DND-41 (cell line): Measurements from ENCODE around the gene DMRT1.

ENCODE experiments used
- CTCF ChIP-seq: IDR thresholded peaks from 2 replicates; pipeline ENCODE4 v1.5.1; 2012; ENCODE audit warnings: borderline replicate concordance, low read length, moderate library complexity, mild to moderate bottlenecking; ENCODE audit not compliant: poor library complexity, severe bottlenecking; ENCODE audit errors: extremely low read depth
- EZH2 ChIP-seq: IDR thresholded peaks from 3 replicates; pipeline ENCODE4 v1.6.1; 2012; ENCODE audit warnings: borderline replicate concordance, low read depth, mild to moderate bottlenecking, moderate library complexity, low read length, inconsistent platforms; ENCODE audit not compliant: severe bottlenecking

DNA sequence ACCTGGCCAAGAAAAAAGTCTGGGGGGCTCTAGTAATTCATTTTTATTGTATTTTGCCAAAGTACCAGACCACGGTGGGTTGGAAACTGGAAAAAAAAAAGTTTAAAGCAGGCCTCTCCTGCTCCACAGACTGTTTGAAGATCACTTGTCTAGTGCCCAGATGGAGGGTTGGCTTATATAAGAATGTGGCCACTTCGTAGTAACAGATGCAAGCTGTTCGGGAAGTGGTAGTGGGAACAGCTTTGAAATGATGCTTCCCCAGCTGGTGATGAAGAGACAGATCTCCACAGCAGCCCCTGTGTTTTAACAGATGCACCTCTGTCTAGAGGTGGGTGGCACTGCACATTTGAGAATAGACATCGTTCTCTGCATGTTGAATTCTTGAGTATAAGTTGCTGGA is 80.7 kb downstream of the DMRT1 start:
- no peak for TF ChIP-seq CTCF
- no peak for TF ChIP-seq EZH2
